Prostate gland (tissue), 2 donors: ENCODE measurements around the gene WFS1.

Experiments used
- CTCF ChIP-seq, 4 experiments: fragments of 200-600 bp in 2 of 4; fragments of 450-650 bp in 2 of 4; sonication (generic) in 2 of 4; IDR thresholded peaks; 1 replicate in 3 of 4; 2 replicates in 1 of 4; pipeline ENCODE4 v1.5.1; 2016 to 2019; ENCODE audit warnings: antibody characterized with exemption in 4 of 4, mild to moderate bottlenecking in 2 of 4, moderate library complexity in 2 of 4
- POLR2A ChIP-seq: fragments of 450-650 bp; IDR thresholded peaks from one replicate; pipeline ENCODE4 v1.6.1; 2016; ENCODE audit warnings: antibody characterized with exemption, mild to moderate bottlenecking
- POLR2AphosphoS5 ChIP-seq: sonication (generic); formaldehyde crosslinking; IDR thresholded peaks from one replicate; pipeline ENCODE4 v1.6.1; 2017; ENCODE audit warnings: antibody characterized with exemption

- TF ChIP-seq CTCF (IDR thresholded peaks at IDR 0.05) (no peak), POLR2AphosphoS5 (no peak), POLR2A (no peak)
Observed at GRCh38 chr4:6253111-6253510, 16.5 kb upstream of the WFS1 start.
